Trophoblast cell (in vitro differentiated cells and primary cell): ENCODE results near the gene IP6K1.
A peak's percentile ranks its signal among the peaks of the same experiment; 100 is the strongest.
"Not testable (repeated sequence)": the region's sequence is repeated elsewhere in the genome, so short reads cannot be mapped to it uniquely, and the experiment has no call there.

ENCODE experiments used
- DNase-seq, 2 donors: peaks; one replicate each; pipeline ENCODE4 v3.0.0-alpha.2; 2016
- H2AFZ ChIP-seq: 2 replicates; pipeline ENCODE4 v1.6.1; 2013; ENCODE audit warnings: low read length, moderate library complexity, mild to moderate bottlenecking; ENCODE audit not compliant: insufficient read depth, poor library complexity
- H2AK5ac ChIP-seq: 2 replicates; pipeline ENCODE4 v1.6.1; 2013; ENCODE audit warnings: mild to moderate bottlenecking, low read length
- H2BK120ac ChIP-seq: 2 replicates; pipeline ENCODE4 v1.6.1; 2013; ENCODE audit warnings: low read length, mild to moderate bottlenecking, moderate library complexity; ENCODE audit not compliant: insufficient read depth, poor library complexity
- H2BK12ac ChIP-seq: 2 replicates; pipeline ENCODE4 v1.6.1; 2013; ENCODE audit warnings: mild to moderate bottlenecking, low read length, moderate library complexity
- H2BK5ac ChIP-seq: 2 replicates; pipeline ENCODE4 v1.6.1; 2013; ENCODE audit warnings: low read length, low read depth, moderate library complexity, mild to moderate bottlenecking; ENCODE audit not compliant: poor library complexity
- H3K14ac ChIP-seq: 2 replicates; pipeline ENCODE4 v1.6.1; 2013; ENCODE audit warnings: mild to moderate bottlenecking, low read length
- H3K18ac ChIP-seq: 2 replicates; pipeline ENCODE4 v1.6.1; 2013; ENCODE audit warnings: mild to moderate bottlenecking, low read length
- H3K23ac ChIP-seq: 2 replicates; pipeline ENCODE4 v1.6.1; 2013; ENCODE audit warnings: low read length
- H3K27ac ChIP-seq: 2 replicates; pipeline ENCODE4 v1.5.1; 2013; ENCODE audit warnings: low read depth, mild to moderate bottlenecking, inconsistent platforms, low read length, moderate library complexity
- H3K27me3 ChIP-seq: 2 replicates; pipeline ENCODE4 v1.6.1; 2013; ENCODE audit warnings: inconsistent platforms, mild to moderate bottlenecking, low read length, moderate library complexity; ENCODE audit not compliant: insufficient read depth
- H3K36me3 ChIP-seq, 2 experiments: 1 replicate in 1 of 2; 2 replicates in 1 of 2; pipeline ENCODE4 v1.6.1; 2013; ENCODE audit warnings: low read length in 2 of 2, mild to moderate bottlenecking in 2 of 2, moderate library complexity in 1 of 2; ENCODE audit not compliant: insufficient read depth in 2 of 2, control insufficient read depth in 1 of 2
- H3K4ac ChIP-seq: 2 replicates; pipeline ENCODE4 v1.6.1; 2013; ENCODE audit warnings: low read depth, mild to moderate bottlenecking, low read length, moderate library complexity
- H3K4me1 ChIP-seq, 2 experiments: 1 replicate in 1 of 2; 2 replicates in 1 of 2; pipeline ENCODE4 v1.6.1; 2013; ENCODE audit warnings: low read length in 2 of 2, mild to moderate bottlenecking in 2 of 2, moderate library complexity in 1 of 2; ENCODE audit not compliant: insufficient read depth in 2 of 2, control insufficient read depth in 1 of 2
- H3K4me2 ChIP-seq: 2 replicates; pipeline ENCODE4 v1.6.1; 2013; ENCODE audit warnings: inconsistent platforms, mild to moderate bottlenecking, low read length, moderate library complexity
- H3K4me3 ChIP-seq: 2 replicates; pipeline ENCODE4 v1.5.1; 2013; ENCODE audit warnings: mild to moderate bottlenecking, low read depth, low read length, inconsistent platforms
- H3K79me1 ChIP-seq: one replicate; pipeline ENCODE4 v1.6.1; 2013; ENCODE audit warnings: low read length
- H3K79me2 ChIP-seq: 2 replicates; pipeline ENCODE4 v1.6.1; 2013; ENCODE audit warnings: low read length, mild to moderate bottlenecking; ENCODE audit not compliant: control insufficient read depth, insufficient read depth, poor library complexity
- H3K9ac ChIP-seq: 2 replicates; pipeline ENCODE4 v1.6.1; 2013; ENCODE audit warnings: mild to moderate bottlenecking, low read length
- H3K9me3 ChIP-seq: 2 replicates; pipeline ENCODE4 v1.6.1; 2013; ENCODE audit warnings: low read depth, mild to moderate bottlenecking, control low read depth, inconsistent platforms, low read length; ENCODE audit not compliant: insufficient read depth
- H4K12ac ChIP-seq: 2 replicates; pipeline ENCODE4 v1.6.1; 2013; ENCODE audit warnings: low read depth, mild to moderate bottlenecking, low read length, moderate library complexity
- H4K8ac ChIP-seq: 2 replicates; pipeline ENCODE4 v1.6.1; 2013; ENCODE audit warnings: low read depth, mild to moderate bottlenecking, low read length, moderate library complexity
- H4K91ac ChIP-seq: one replicate; pipeline ENCODE4 v1.6.1; 2013; ENCODE audit warnings: low read depth, mild to moderate bottlenecking, low read length, moderate library complexity
- WGBS: extraction: QIAGEN DNeasy Blood & Tissue Kit; methylation state at CpG from one replicate; pipeline ENCODE4 v1.1.7; 2013; ENCODE audit warnings: missing lambda C conversion rate; ENCODE audit not compliant: insufficient read length, insufficient coverage; ENCODE audit errors: extremely low coverage; 5-methylcytosine and 5-hydroxymethylcytosine counted together

IP6K1 gene

GRCh38 chr3:49686769-49687423, 99.4 kb downstream of the IP6K1 start:
- peak overlapping the region; percentile 91 for H3K4me2 ChIP-seq
- H2BK12ac ChIP-seq, result peak overlapping the region; percentile 56
- not testable (repeated sequence) for H3K79me2 ChIP-seq, H3K23ac ChIP-seq, H3K27ac ChIP-seq, H3K4ac ChIP-seq, H2AK5ac ChIP-seq, H3K27me3 ChIP-seq, H3K9me3 ChIP-seq, H3K79me1 ChIP-seq
- peak overlapping the region; percentile 61 for H2AFZ ChIP-seq
- peak overlapping the region; percentile 35 for H2BK120ac ChIP-seq
- H2BK5ac ChIP-seq, result peak overlapping the region; percentile 17
- peaks cover 3 to 18% of the 10 kb centered on the region in 2 experiments for H3K4me1 ChIP-seq
- peaks cover 25 to 26% of the 10 kb centered on the region in 2 experiments for H3K36me3 ChIP-seq
- peak overlapping the region; percentile 81 for H3K14ac ChIP-seq
- peak overlapping the region; percentile 54 for H4K91ac ChIP-seq
- H3K4me3 ChIP-seq, result peak overlapping the region; percentile 68
- H4K12ac ChIP-seq, result peak overlapping the region; percentile 65
- peak overlapping the region; percentile 92 for H4K8ac ChIP-seq
- H3K9ac ChIP-seq, result peak overlapping the region; percentile 69
- WGBS, result no CpG with 5 or more reads among the region's 44 CpGs
- H3K18ac ChIP-seq, result peak overlapping the region; percentile 52
- peak; percentile 84 to 90 for DNase-seq

DNA sequence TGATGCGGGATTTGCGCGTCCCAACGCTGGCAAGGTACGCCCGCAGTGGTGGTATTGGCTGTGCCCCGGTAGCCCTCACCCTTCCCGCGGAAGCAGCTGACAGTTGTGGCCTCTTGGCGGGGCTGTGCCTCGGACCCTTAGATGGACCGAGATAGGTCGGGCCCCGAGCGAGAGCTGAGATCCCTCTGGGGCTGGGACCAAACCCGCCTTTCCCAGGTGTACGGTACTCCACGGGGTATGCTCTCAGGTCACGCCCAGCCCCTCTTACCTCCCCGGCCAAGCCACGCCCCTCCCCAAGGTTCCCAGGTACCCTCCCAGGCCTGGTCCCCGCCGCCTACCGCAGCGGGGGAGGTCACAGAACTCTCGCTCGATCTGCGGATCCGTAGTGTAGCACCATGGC, 100.0 kb downstream of the IP6K1 start:
- H3K4ac ChIP-seq, H2BK5ac ChIP-seq, H3K27ac ChIP-seq, H4K12ac ChIP-seq, H3K27me3 ChIP-seq, H3K23ac ChIP-seq, H3K14ac ChIP-seq, H4K91ac ChIP-seq, H2BK120ac ChIP-seq, H3K79me2 ChIP-seq, H2AK5ac ChIP-seq, H3K9me3 ChIP-seq, H2AFZ ChIP-seq, H2BK12ac ChIP-seq, H3K79me1 ChIP-seq, H3K18ac ChIP-seq: not testable (repeated sequence)
- H3K9ac ChIP-seq, result peak overlapping the region; percentile 85
- WGBS, result no CpG with 5 or more reads among the region's 29 CpGs
- H3K36me3 ChIP-seq, result peaks cover 30 to 31% of the 10 kb centered on the region in 2 experiments
- H3K4me1 ChIP-seq, result peaks cover 3 to 18% of the 10 kb centered on the region in 2 experiments
- H4K8ac ChIP-seq, result peak overlapping the region; percentile 58
- H3K4me2 ChIP-seq, result peak overlapping the region; percentile 91
- DNase-seq, result peak; percentile 52 to 56
- peak overlapping the region; percentile 64 for H3K4me3 ChIP-seq

- DNase-seq, result peak in 1 of 2 donors; percentile 23
- H4K12ac ChIP-seq, H2AFZ ChIP-seq, H2BK5ac ChIP-seq, H3K23ac ChIP-seq, H3K79me2 ChIP-seq, H3K9ac ChIP-seq, H4K91ac ChIP-seq, H3K14ac ChIP-seq, H3K79me1 ChIP-seq, H3K4me3 ChIP-seq, H2AK5ac ChIP-seq, H3K18ac ChIP-seq, H2BK120ac ChIP-seq, H3K9me3 ChIP-seq, H2BK12ac ChIP-seq, H3K27me3 ChIP-seq, H3K4ac ChIP-seq, H3K27ac ChIP-seq, H4K8ac ChIP-seq: not testable (repeated sequence)
- Histone ChIP-seq H3K4me1 (peaks cover 3 to 18% of the 10 kb centered on the region in 2 experiments), H3K4me2 (peak overlapping the region; percentile 91), H3K36me3 (peaks cover 35 to 36% of the 10 kb centered on the region in 2 experiments)
- WGBS, result no CpG with 5 or more reads among the region's 36 CpGs
These were observed 100.5 kb downstream of the IP6K1 start for GRCh38 chr3:49685846-49686245.

DNA sequence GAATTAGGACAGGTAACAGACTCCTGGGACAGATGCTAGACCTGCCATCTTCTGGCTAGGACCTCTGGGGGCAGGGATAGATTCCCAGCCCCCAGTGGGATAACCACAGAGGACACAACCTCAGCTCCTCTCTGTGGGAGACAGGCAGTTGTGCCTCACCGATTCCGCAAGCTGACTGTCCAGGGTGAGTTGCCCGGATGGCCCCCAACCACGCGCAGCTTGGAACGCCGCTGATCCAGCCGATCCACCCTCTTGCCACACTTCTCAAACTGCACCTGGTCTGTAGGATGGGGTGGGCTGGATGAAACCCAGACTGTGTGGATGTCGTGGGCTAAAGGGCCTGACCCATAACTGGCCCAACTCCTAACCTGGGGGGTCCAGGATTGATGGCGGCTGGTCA, 101.2 kb downstream of the IP6K1 start:
- not testable (repeated sequence) for H3K23ac ChIP-seq, H3K27ac ChIP-seq, H2AK5ac ChIP-seq, H3K14ac ChIP-seq, H4K12ac ChIP-seq, H3K18ac ChIP-seq, H4K8ac ChIP-seq, H3K79me2 ChIP-seq, H3K4ac ChIP-seq, H2BK120ac ChIP-seq, H3K4me3 ChIP-seq, H2BK12ac ChIP-seq, H3K27me3 ChIP-seq, H4K91ac ChIP-seq, H2AFZ ChIP-seq, H3K4me2 ChIP-seq, H2BK5ac ChIP-seq, H3K79me1 ChIP-seq, H3K9ac ChIP-seq, H3K9me3 ChIP-seq
- Histone ChIP-seq H3K4me1 (peaks cover 3 to 15% of the 10 kb centered on the region in 2 experiments), H3K36me3 (peaks cover 43 to 44% of the 10 kb centered on the region in 2 experiments)
- peak in 1 of 2 donors; percentile 56 for DNase-seq
- WGBS, result no CpG with 5 or more reads among the region's 10 CpGs
